Activated CD4-positive, alpha-beta T cell treated with anti-CD3 and anti-CD28 coated beads, Interleukin-2, amount 50 U/mL, for 16 hours (primary cell): ENCODE measurements around the gene CHSY3.

Source experiments
- DNase-seq: peaks from one replicate; pipeline ENCODE4 v3.0.0-alpha.2; 2020

CHSY3 gene

DNA sequence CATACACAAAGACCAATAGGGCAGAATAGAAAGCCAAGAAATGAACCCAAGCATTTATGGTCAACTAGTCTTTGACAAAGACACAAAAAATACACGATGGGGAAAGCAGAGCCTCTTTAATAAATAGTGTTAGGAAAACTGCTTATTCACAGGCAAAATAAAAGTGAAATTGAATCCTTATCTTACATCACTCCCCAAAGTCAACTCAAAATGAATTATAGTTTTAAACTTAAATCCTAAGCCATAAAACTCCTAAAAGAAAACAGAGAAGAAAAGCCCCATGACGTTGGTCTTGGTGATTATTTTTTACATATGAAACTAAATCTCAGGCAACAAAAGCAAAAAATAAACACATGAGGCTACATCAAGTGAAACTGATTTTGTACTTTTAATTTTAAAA is 46.8 kb downstream of the CHSY3 start:
- DNase-seq: no peak

DNA sequence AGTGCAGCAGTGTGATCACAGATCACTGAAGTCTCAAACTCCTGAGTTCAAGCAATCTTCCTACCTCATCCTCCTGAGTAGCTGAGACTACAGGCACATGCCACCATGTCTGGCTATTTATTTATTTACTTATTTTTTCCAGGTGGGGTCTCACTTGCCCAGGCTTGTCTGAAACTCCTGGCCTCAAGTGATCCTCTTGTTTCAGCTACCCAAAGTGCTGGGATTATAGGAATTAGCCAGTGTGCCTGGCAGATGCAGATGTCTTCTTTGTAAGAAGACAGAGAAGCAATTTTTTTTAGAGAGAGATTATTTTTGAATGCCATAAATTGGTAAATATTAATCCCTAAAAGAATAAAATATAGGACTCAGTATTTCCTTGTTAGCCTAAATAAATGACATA is 54.3 kb downstream of the CHSY3 start:
- no peak for DNase-seq

DNA sequence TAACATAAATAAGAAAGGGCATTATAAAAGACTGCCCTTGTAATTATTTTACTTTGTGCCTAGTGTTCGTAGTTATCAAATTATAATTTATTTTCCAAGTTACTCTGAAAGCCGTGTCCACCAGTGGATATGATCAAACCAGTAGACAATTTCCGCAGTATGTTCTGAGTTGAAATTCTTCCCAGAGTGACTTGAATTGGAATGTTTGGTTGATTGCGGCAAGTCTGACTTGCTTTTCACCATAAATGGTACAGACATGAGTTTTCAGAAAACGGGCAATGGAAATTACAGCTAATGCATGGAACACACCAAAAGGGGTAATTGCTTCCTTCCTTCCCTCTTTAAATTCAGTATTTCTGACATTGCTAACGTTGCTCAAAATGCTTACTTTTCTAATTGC is 56.6 kb downstream of the CHSY3 start:
- no peak for DNase-seq

DNA sequence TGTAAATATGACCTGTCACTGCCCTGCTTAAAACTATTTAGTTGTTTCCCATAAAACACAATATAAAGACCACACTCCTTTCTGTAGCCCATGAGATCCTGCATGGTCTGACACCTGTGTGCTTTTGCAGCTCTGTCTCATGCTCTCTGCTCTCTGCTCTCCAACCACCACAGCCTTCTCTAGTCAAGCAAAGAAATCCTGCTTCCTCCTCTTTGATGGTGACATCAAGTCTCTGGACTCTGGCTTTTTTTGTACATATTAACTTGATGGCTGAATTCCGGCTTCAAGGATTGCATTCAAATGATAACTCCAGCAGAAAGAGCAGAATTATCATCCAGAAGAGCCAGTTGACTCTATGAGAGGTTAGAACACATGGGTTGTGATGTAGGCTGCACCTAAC is 58.2 kb downstream of the CHSY3 start:
- DNase-seq: no peak

DNA sequence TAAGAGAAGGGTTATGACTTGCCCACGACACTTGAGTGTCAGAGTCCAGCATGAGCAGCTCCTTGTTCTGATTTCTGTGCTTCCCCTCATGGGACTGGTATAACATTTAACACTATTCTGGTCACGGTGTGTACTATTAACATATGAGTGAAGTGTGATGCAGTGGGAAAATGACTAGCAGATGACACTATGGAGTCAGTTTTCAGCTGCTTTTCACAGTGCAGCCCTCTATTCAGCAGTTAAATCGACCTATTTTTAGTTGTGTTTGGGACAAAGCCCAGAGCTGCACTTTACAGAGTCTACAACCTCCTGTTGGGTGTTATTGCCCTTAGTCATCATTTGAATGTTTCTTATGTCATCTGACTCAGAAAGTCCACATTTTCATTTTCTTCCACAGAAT is 59.1 kb downstream of the CHSY3 start:
- DNase-seq: no peak

DNA sequence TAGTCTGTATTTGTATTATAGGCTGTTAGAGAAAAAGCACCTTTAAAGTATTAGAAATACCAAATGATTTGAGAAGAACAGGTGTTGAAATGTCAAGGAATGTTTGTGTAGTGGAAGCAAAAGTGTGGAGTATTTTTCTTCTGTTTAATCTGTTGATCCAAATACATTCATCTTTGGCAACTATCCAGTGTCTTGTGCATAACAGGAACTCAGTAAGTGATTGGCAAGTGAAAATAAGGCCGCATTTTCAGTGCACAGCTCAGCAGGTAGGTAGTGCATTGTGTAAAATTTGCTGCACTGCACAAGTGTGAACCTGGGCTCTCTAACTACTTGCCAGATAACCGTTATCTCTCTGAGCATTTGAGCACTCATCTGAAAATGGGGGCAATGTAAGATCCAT is 61.8 kb downstream of the CHSY3 start:
- no peak for DNase-seq

DNA sequence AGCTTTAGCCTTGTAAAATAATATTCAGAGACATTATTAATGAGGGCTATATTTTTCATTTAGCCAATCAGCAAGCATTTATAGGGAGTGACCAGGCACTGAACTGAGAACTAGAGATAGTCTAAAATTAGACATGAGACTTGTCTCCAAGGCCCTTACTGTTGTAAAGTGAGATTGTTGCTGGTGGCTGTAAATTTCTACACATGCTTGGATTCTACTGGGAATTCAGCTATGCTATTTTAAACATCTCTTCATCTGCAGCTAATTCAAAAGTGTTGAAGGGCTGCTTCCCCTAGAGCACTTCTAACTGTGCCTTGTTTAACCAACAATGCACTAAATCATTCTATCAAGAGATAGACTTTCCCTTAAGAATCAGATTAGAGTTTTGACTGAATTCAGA is 67.4 kb downstream of the CHSY3 start:
- no peak for DNase-seq

DNA sequence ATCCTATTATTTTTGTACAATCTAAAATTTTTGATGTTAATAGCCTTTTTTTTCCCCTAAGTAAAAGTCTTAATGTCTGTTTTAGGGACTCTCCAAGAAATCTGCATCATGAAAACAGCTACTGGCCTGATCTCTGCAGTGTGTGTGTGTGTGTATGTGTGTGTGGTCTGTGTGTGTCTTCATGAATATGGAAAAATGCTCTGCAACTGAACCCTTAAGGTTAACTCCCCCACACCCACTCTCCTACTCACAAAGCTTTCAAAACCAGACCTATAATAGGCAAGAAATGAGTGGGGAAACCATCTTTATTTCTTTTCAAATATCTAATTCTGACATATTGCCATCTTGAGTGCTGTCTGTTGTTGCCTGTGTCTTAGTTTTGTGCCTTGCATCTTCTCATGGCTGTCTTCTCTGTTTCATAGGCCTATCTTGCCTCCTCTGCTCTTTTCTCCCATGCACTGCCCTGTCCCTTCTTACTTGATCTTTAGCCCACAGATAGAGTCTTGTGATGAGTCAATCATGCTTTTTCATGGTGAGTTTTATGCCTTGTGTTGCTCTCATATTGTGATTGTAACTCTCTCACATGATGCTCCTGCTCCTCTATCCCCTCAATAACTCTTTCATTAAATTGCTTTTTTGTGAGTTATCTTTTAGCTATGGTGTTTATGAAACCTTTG is 68.3 kb downstream of the CHSY3 start:
- no peak for DNase-seq

DNA sequence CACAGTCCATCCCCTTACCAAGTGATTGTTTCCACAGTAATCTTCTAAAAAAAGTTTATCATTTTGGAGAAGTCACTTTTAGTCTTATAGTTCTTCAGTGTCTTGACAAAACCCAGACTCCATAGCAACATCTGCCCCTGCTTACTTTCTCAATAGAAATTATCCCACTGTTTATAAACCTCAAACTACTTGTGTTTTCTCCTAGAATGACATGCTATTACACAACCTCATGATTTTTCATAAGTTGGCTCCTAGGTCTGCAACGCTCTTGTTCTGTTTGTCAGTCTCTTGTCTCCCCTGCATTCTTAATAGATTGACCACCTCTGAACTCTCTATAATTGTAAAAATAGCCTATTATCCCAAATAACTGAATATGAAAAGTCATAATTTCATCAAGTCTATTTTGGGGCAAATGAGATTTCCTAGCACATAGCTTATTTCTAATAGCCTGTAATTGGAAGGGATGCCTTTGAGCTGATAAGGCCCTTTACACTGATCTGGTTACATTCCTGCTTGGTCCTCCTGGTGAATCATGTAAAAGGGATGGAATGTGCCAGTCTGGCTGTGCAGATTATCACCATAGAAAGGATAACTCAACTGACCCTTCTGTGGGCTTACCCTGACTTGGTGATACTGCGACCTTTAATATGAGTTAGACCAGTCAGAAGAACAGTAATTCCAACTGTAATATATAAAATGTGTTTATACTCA is 69.6 kb downstream of the CHSY3 start:
- DNase-seq: no peak

DNA sequence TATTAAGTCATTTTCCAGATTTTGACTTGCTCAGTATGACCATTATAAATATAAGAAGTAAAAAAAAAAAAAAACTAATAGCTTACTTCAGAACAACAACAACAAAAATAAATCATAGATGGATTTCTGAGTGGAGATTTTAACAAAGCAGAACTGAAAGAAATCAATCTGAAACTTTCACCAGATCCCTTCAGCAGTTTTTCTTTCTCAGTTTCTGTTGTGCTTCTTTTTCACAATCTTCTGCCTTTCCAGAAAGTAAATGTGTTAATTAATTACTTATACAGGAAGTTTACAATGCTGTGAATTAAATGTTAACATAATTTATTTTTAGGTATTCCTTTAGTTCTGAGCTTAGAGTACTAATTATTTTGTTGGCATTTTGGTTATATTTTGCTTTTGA is 73.5 kb downstream of the CHSY3 start:
- DNase-seq: no peak

DNA sequence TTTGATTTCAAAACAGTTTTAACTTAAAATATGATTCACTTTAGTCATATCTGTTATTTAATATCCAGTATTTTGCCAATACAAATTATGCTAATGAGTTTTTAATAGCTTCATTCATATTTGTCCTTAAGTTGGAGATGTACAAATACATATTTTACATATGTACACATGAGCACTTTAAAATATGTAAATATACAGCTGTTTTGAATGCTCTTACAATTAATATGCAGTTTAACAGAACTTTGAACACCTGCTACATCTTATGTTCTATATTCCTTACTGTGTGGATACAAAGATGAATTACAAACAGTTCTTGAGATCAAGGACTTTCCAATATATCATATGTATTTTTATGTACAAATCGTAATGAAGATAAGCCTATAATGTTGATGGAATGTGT is 74.0 kb downstream of the CHSY3 start:
- no peak for DNase-seq

DNA sequence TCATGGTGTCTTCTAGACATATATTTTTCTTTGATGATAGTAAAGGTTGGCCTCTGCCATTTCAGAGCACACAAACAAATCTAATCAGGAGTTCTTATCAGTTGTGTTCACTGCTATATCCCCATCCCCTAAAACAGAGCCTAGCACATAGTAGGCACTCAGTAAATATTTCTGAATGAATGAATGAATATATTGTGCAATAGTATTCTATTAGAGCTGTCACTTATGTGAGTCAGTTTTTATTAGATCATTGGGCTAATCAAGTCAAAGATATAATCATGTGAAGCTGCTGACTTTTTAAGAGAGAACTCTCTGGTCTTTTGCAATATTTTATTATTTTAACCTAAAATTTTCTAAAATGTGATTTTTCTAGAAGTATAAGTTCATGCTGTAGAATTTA is 84.2 kb downstream of the CHSY3 start:
- no peak for DNase-seq

DNA sequence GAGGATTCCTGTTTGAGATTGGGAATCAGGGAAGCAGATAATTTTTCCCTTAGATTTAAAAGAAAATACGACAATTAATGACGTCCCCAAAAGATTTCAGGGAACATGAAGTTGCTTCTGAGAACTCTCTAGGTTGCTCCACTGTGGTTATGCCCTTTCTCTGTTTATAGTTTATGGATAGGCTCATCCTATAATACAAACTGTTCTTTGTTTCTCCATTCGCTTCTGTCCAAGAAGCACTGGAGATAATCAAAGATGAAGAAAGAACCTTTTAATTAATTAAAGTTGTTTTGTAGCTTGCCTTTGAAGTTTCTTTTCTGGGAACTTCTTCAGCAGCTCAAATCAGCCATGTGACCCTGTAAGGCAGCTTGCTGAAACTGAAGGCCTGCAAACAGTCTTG is 87.5 kb downstream of the CHSY3 start:
- DNase-seq: no peak

DNA sequence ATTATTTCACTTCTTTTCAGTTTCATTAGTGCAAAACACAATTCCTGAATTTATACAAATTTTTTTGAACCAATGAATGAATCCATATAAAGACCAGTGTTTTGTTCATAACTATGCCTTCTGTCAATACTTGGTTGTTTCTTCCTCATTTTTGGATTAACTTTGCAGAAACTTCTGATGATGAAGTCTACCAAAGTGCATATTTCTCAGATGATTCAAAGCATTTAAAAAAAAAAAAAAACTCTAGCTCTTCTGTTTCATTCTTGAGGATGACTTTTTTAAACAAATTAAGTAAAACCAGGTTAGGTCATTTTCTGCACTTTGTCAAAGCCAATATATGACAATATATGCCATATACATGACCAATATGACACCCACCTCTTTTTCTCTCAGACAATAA is 92.6 kb downstream of the CHSY3 start:
- no peak for DNase-seq

DNA sequence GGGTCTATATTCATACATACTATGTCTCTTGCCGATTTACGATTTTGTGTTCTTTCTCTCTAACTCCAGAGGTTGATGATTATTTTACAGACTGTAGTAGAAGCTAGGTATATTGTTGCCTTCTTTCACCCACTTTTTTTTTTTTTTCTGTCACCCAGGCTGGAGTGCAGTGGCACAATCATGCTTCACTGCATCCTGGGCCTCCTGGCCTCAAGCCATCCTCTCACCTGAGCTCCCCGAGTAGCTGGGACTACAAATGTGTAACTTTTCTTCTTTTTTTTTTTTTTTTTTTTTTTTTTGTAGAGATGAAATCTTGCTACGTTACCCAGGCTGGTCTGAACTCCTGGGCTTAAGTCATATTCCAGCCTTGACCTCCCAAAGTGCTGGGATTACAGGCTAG is 96.2 kb downstream of the CHSY3 start:
- no peak for DNase-seq

DNA sequence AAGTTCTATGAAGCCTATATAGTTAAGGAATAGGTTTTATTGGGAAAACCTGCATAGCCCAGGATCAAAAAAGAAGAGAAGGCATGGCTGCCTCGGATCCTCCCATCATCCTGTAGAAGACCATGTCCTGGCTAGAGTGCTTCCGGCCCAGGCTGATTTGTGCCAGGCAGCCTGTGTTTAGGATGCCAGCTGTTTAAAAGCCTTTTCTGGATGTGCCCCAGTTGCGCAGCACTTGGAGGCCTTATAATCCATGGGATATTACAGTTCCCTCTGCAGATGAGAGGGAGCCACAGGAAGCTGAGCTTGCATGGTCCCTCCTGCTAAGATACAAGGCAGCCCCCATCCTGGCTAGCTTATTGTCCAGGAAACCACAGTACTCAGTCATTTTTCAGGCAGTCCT is 97.9 kb downstream of the CHSY3 start:
- no peak for DNase-seq

DNA sequence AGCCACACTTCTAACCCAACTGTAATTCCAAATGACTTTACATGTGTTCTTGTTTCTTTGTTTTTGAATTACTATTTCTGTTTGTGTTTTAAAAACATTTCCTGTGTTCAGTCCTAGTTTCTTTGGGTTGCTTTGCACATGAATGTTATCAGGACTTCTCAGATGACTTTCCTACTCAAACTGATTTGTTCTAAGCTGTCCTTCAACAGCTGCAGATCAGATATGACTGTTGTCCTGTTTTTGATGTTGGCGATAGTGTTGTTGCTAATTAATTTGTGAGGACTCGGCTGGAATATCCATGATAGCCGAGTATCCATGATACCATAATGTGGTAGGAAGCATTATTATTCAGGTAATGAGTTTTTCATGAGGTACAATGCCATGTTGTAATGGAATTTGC is 98.6 kb downstream of the CHSY3 start:
- DNase-seq: no peak

DNA sequence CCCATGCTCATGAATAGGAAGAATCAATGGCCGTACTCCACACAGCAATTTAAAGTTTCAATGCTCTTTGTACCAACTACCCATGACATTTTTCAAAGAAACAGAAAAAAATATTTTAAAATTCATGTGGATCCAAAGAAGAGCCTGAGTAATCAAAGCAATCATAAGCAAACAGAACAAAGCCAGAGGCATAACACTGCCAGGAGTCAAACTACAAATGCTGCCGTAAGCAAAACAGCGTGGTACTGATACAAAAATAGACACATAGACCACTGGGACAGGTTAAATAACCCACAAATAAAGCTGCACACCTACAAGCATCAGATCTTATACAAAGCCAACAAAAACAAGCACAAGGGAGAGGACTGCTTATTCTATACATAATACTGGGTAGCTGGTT is 107.7 kb downstream of the CHSY3 start:
- no peak for DNase-seq

DNA sequence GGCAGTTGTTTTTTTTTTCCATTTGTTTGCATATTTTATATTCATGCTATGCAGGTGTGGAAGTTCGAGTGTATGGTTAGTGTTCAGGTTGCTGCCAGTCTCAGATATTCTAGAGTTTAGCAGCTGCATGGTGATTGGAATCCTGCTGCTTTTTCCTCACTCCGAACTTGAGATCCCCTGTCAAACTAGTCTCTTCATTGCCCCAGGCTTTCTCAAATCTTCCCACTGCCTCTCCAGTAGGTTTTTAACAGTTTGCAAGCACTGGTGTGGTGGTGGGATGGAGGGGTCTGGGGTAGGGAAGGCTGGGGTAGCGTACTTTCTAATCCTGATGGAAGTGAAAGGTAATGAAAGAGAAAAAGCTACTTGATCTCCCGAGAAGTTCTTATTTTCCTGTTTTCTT is 112.9 kb downstream of the CHSY3 start:
- DNase-seq: no peak

DNA sequence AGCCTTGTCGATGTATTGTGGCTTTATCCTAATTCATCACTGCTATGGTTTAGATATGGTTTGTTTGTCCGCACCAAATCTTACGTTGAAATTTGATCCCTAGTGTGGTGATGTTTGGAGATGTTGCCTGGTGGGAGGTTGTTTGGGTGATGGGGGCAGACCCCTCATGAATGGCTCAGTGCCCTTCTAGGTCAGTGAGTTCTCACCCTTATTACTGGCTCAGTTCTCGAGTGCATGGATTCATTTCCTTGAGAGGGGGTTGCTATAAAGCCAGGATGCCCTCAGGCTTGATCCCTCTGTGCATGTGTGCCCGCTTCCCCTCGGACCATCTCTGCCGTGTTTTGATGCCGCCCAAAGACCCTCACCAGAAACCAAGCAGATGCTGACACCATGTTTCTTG is 114.4 kb downstream of the CHSY3 start:
- DNase-seq: no peak

DNA sequence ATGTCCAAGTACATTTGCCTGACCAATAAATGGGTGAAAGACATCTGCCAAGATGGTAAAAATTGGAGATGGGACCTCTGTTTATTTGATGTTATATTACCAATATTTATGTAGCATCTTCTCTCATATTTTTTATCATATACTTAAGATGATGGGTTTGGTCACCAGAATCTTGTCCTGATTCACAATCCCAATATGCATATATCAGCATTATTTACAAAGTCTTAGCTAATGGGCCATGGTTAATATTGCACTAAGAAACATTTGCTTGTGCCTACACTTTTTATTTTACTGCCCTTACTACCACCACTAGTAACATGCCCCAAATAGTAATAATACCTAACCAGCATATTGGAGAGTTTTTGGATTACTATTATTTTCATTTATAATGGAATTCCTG is 116.7 kb downstream of the CHSY3 start:
- DNase-seq: no peak

DNA sequence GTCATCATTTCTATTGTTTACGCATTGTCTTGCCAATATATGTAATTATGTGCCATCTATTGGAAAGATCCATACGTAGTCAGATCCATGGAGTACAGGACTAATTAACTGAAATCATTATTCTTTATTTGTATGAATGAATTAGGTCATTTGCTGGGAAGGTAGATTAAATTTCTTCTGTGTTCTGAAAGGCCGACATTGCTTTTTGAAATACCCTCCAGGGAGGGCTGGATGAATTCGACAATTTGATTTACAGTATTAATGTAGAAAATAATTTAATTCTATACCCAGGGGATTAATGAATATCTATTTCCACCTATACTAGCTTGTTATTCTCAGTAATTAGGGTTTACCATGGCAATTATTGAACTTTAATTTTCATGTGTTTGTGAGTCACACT is 117.6 kb downstream of the CHSY3 start:
- no peak for DNase-seq

DNA sequence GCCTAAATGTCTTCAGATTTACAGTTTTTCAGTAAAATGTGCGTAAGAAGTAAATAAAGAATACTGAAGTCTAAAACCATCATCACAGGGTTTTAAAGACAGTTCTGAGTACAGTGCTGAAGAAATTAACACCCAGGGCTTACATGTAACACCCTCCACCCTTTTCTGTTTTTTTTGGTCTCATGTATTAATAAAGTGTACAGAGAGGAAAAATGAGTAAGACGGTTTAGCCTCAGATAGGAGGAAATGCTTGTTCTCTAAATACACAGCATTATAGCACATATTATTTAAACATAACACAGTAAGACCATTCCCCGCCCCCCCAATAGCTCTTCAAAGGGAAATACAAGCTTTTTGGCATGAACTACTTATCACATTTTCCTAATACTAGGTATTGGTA is 119.3 kb downstream of the CHSY3 start:
- DNase-seq: no peak

DNA sequence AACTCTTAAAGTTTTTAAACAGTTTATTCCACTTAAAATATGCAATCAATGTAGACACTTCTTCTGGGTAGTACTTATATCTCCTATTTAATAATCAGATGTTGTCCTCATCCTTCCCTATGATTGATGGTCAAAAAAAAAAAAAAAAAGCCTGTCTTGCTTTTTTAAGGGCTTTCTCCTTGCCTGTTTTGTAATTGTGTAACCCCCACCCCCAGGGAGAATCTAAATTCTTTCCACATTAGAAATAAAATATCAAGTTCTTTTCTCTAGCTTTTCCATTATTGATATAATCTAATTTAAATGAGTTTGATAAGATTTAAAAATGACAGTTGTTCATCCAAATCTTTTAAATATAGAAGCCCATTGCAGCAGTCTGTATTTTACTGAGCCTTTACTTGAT is 119.7 kb downstream of the CHSY3 start:
- DNase-seq: no peak

DNA sequence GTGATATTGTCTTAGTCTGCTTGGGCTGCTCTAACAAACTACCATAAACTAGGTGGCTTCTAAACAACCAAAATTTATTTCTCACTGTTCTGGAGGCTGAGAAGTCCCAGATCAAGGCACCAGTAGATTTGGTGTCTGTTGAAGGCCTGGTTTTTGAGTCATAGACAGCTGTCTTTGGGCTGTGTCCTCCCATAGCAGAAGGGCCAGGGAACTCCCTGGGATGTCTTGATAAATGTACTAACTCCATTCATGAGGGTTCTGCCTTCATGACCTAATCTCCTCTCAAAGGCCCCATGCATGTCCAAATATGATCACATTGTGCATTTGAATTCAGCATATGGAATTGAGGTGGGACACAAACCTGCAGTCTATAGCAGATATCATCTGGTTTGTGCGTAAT is 121.2 kb downstream of the CHSY3 start:
- no peak for DNase-seq
